Measurements from ENCODE around the gene DMD. TPM values are rescaled to one million over a fixed set of nuclear protein-coding genes. Genes with fewer than 3 reads are reported as not detected.

Gene DMD
- total and polyA plus RNA-seq, 9 donors, result 14.0 to 70.5 (median 37.6) TPM

GRCh38 chrX:31870267-31870666 is 1341.1 kb downstream of the DMD start:
- no peak overlapping the region for H3K4me3 ChIP-seq
- no peak overlapping the region for H3K27ac ChIP-seq
- no peaks in the 10 kb centered on the region for H3K27me3 ChIP-seq
- intact Hi-C loops (cut with DNase I), result no loop called here
- H3K9me3 ChIP-seq, result no peaks in the 10 kb centered on the region
- TF ChIP-seq EP300 (IDR thresholded peaks at IDR 0.05), result no peak
- no peak for TF ChIP-seq POLR2A (IDR thresholded peaks at IDR 0.05)
- TF ChIP-seq CTCF (IDR thresholded peaks at IDR 0.05), result no peak
- H3K4me1 ChIP-seq (ENCODE audit: insufficient read depth), result no peaks in the 10 kb centered on the region
- H3K36me3 ChIP-seq, result no peaks in the 10 kb centered on the region
- DNase-seq, result no peak

- intact Hi-C loops (cut with DNase I), result no loop called here
- TF ChIP-seq EP300 (IDR thresholded peaks at IDR 0.05), result no peak
- TF ChIP-seq POLR2A (IDR thresholded peaks at IDR 0.05), result no peak
- no peak for TF ChIP-seq CTCF (IDR thresholded peaks at IDR 0.05)
- Histone ChIP-seq H3K27ac (no peak overlapping the region), H3K9me3 (no peaks in the 10 kb centered on the region), H3K4me1 (ENCODE audit: insufficient read depth) (no peaks in the 10 kb centered on the region), H3K4me3 (no peak overlapping the region), H3K27me3 (no peaks in the 10 kb centered on the region), H3K36me3 (no peaks in the 10 kb centered on the region)
- DNase-seq, result no peak
Observed at GRCh38 chrX:31860686-31861085, 1350.7 kb downstream of the DMD start.

- TF ChIP-seq POLR2A (IDR thresholded peaks at IDR 0.05), result no peak
- no peak for TF ChIP-seq CTCF (IDR thresholded peaks at IDR 0.05)
- no peak for TF ChIP-seq EP300 (IDR thresholded peaks at IDR 0.05)
- Histone ChIP-seq H3K9me3 (no peaks in the 10 kb centered on the region), H3K4me1 (ENCODE audit: insufficient read depth) (no peaks in the 10 kb centered on the region), H3K36me3 (no peaks in the 10 kb centered on the region), H3K27ac (no peak overlapping the region), H3K27me3 (no peaks in the 10 kb centered on the region), H3K4me3 (no peak overlapping the region)
- intact Hi-C loops (cut with DNase I), result no loop called here
- no peak for DNase-seq
- 60 to 68% (median 62%) methylated on average over 2 of the region's 2 CpGs for WGBS, 3 donors
Observed at GRCh38 chrX:31858915-31859314, 1352.4 kb downstream of the DMD start.

GRCh38 chrX:31854716-31855115 is 1356.6 kb downstream of the DMD start:
- WGBS, 3 donors, result 76 to 84% (median 79%) methylated on average over 5 of the region's 5 CpGs
- DNase-seq, result no peak
- TF ChIP-seq CTCF (IDR thresholded peaks at IDR 0.05) (no peak), POLR2A (IDR thresholded peaks at IDR 0.05) (no peak), EP300 (IDR thresholded peaks at IDR 0.05) (no peak)
- Histone ChIP-seq H3K4me3 (no peak overlapping the region), H3K27me3 (no peaks in the 10 kb centered on the region), H3K36me3 (no peaks in the 10 kb centered on the region), H3K27ac (no peak overlapping the region), H3K9me3 (no peaks in the 10 kb centered on the region), H3K4me1 (ENCODE audit: insufficient read depth) (no peaks in the 10 kb centered on the region)
- intact Hi-C loops (cut with DNase I), result no loop called here

GRCh38 chrX:31851761-31852160 is 1359.6 kb downstream of the DMD start:
- intact Hi-C loops (cut with DNase I), result no loop called here
- Histone ChIP-seq H3K27me3 (no peaks in the 10 kb centered on the region), H3K9me3 (no peaks in the 10 kb centered on the region), H3K27ac (no peak overlapping the region), H3K36me3 (no peaks in the 10 kb centered on the region), H3K4me1 (ENCODE audit: insufficient read depth) (no peaks in the 10 kb centered on the region), H3K4me3 (no peak overlapping the region)
- no peak for DNase-seq
- TF ChIP-seq EP300 (IDR thresholded peaks at IDR 0.05), result no peak
- no peak for TF ChIP-seq POLR2A (IDR thresholded peaks at IDR 0.05)
- no peak for TF ChIP-seq CTCF (IDR thresholded peaks at IDR 0.05)
- 50 to 60% (median 53%) methylated on average over 1 of the region's 1 CpG for WGBS, 3 donors

All from ovary (tissue), 9 donors.